Activated CD8-positive, alpha-beta memory T cell treated with anti-CD3 and anti-CD28 coated beads for 1 hour (primary cell): ENCODE measurements around the gene UMODL1.
"Not testable (repeated sequence)": the region's sequence is repeated elsewhere in the genome, so short reads cannot be mapped to it uniquely, and the experiment has no call there.

Experiments
- DNase-seq, 2 donors: peaks; one replicate each; pipeline ENCODE4 v3.0.0-alpha.2; 2020; ENCODE audit warnings: low read depth in 1 of 2; ENCODE audit errors: extremely low read depth in 1 of 2

Gene UMODL1

DNA sequence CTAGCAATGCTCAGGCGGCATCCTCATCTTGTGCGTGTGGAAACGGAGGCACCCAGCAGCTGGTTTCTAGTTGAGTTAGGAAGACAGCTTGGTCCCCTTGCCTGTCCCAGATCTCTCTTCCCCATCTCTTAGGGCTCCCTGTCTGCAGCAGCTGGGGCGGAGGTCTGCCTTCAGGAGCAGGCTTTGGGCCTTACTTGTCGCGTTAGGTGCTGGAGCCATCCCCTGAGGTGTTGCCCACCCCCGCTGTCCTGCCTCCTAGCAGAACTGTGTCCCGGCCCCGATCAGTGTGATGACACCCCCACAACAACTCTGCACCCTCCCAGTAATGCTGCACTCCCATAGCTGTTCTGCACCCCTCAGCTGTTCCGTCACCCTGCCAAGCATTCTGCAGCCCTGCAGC, 40.7 kb downstream of the UMODL1 start:
- DNase-seq = no peak

GRCh38 chr21:42112238-42112637, 41.1 kb downstream of the UMODL1 start:
- no peak for DNase-seq

DNA sequence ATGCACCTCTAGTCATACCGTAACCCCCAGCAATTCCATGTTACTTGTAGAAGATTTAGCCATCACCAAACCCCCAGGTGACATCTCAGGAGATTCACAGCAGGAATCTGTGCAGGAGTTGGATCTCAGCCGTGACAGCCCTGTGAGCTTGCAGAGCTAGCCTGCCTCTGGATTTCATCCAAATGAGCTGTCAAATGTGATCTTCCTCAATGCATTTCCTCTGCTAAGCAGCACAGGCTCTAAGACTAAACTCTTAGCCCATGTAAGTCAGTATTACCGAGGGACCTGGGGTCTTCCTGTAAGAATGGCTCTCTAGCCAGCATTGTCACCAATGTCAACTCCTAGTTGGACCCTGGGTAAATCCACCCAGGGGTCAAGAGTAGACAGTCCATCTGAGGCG, 41.7 kb downstream of the UMODL1 start:
- DNase-seq = no peak

DNA sequence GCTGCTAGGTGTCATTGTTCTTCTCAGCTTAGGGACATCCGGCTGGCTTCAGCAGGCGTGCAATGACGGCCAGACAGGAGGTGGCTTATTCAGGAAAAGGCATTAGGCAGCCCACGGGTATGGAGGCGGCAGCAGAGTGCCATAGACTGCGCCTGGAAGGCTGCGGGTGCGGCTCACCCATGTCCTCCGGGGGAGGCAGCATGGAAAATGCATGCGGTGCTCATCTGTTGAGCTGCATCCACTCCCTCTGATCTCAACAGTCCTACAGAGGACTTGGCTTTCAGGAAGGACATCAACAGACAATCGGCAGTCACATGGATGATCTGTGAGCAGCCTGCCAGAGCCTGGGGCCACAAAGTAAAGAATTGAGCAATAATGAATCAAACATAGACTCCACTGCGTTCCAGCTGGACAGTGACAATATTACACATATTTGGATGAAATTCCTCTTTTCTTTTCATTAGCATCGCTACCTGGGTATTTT, 42.9 kb downstream of the UMODL1 start:
- DNase-seq = no peak

- no peak for DNase-seq
Observed at GRCh38 chr21:42114646-42115045, 43.5 kb downstream of the UMODL1 start.

DNA sequence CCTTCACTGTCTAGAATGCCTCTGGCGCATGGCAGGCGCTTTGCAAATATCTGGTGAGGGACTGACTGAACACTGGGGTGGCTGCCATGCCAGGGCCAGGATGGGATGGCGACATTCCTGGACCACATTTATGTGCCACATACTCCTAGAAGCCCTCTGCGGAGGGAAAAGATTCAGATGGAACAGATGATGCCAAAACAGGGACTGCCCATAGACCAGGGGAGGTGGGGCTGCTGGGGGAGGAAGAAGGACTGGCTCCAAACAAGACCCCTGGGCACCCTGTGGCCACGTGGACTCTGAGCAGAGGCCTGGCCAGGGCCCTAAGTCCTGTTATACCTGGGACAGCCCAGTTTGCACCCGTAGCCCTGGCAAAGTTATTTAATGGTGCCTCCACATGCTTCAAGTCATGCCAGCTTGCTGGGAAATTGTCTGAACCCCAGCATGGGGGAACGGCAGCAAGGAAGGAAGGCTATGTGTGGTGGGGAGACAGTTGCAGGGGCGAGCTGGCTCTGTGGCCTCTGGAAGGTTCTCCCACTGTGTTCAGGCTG, 44.1 kb downstream of the UMODL1 start:
- no peak for DNase-seq

GRCh38 chr21:42116551-42116950, 45.4 kb downstream of the UMODL1 start:
- DNase-seq = not testable (repeated sequence)

DNA sequence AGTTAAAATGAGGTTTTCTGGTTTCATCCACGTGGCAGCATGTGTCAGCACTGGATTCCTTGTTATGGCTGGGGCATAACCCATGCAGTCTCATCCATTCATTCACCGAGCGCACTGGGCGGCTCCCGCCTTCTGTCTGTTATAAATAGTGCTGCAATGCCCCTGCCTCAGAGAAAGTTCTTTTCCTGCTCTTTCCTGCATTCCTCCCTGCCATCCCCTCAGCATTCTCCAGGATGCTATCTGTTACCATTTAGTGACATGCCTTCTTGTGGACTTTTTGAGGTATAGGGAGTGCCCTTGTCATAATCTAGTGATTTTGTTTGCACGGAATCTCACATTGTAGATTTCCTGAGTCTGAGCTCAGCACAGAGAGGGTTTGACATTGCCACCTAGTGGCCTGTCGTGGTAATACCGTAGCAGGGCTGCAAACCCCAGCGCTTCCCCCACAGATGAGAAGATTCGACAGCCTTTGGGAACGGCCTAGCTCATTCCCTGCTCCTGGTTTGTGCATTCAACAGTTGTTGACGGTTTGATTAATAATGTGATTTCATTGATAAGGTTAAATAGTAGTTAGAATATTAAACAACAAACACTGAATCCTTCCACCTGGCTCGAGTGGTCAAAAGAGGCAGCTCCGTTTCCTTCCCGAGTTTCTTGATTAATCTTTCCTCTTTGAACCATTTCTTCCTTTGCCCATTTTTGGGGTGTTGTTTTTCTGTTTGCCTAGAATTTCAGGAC, 46.3 kb downstream of the UMODL1 start:
- DNase-seq = peak; percentile 18 to 64

GRCh38 chr21:42117967-42118780, 47.1 kb downstream of the UMODL1 start:
- no peak for DNase-seq

DNA sequence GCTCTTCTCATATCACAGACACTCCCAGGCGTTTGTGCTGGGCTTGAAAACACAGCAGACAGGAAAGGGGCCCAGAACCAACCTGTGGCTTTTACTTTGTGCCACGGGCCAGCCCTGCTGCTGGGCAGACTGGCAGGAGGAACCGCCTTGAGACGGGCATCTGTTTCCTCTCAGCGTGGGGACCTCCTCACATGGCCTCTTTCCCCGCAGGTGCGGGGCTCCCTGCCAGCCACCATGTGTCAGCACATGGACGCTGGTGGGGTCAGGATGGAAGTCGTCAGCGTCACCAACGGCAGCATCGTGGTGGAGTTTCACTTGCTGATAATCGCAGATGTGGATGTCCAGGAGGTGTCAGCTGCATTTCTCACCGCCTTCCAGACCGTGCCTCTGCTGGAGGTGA, 47.8 kb downstream of the UMODL1 start:
- DNase-seq = no peak

- DNase-seq = no peak
Observed at GRCh38 chr21:42120101-42120902, 49.2 kb downstream of the UMODL1 start.

GRCh38 chr21:42120903-42121535, 49.9 kb downstream of the UMODL1 start:
- DNase-seq = no peak

GRCh38 chr21:42121794-42122193, 50.7 kb downstream of the UMODL1 start:
- no peak for DNase-seq

DNA sequence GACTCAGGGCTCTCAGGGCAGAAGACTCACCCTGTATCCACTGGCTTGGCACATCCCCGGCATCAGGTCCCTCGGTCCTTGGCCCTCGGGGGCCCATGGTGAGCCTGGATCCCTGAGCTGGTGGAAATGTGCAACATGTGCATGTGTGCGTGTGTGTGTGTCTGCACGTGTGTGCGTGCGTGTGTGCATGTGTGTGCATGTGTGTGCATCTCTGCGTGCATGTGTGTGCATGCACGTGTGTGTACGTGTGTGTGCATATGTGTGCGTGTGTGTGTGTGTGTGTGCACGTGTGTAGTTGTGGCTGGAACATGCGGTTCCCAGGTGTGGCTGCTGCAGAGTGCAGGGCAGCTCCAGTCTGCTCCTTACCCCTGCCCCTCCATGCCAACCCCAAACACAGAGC, 51.3 kb downstream of the UMODL1 start:
- no peak for DNase-seq

- DNase-seq = no peak
Observed at GRCh38 chr21:42122808-42123207, 51.7 kb downstream of the UMODL1 start.

DNA sequence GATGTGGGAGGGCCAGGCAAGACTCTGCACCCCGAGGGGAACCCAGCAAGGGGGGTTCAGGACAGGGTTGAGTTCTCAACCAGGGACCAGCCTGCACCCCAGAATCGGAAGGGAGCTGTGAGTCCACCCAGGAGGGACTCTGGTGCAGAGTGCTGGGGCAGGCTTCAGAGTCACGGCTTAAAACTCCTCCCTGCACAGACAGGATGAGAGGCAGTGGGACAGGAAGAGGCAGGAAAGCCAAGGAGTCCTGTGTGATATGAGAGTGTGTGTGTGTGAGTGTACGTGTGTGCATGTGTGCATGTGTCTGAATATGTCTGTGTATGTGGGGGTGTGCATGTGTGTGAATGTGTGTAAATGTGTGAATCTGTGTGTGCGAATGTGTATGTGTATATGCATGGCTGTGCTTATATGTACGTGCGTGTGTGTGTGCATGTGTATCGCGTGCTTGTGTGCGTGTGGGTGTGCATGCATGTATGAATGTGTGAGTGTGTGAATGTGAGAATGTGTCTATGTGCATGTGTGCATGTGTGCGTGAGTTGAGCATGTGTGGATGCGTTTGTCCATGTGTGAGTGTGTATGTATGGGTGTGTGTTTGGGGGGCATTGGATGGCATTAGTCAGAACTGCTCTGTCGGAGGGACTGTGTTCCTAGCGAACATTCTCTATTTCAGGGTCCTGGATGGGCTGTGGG, 52.2 kb downstream of the UMODL1 start:
- DNase-seq = no peak

- DNase-seq = no peak
Observed at GRCh38 chr21:42124081-42124480, 53.0 kb downstream of the UMODL1 start.

DNA sequence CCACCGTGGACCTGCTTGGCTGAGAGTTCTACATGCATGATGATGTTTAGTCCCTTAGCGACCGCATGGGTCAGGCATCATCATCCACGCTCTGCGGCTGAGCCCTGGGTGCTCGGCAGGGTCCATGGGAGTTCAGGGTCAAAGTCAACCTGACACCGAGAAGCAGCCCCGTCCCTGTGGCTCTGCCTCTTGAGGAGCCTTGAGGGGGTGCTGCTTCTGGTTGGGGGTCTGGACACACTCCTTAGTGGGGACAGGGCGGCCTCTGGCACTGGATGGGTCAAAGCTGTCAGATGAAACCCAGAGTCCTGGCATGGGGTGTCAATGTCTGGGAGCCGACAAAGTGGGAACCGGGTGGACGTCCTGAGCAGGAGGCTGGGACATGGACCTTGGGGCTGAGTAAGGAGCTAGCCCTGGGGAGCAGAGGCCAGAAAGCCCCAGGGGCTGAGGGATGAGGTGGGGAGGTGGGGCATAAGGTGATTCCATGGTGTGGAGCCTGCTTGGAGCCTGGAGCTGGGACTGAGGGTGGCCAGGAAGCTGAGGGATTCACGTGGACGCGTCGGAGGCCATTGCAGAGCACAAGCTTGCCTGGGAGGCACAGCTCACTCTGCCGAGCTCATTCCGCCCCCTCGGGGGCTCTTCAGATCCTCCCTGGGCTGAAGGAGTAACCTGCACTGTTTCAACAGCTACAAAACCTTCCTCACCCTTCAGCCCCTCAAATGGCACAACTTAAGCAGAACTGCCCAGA, 53.9 kb downstream of the UMODL1 start:
- no peak for DNase-seq
